HG03103 (cell line): ENCODE data around the gene ZXDC.

Experiments used
- ATAC-seq: cut with Tn5 transposase; IDR thresholded peaks from one replicate; pipeline ENCODE4 v1.9.1; 2021; ENCODE audit warnings: low read depth; ENCODE audit not compliant: unreplicated experiment

ZXDC gene

GRCh38 chr3:126456766-126457388 lies 18.8 kb downstream of the ZXDC start:
- ATAC-seq = no peak

- no peak for ATAC-seq
These were observed 19.5 kb downstream of the ZXDC start for GRCh38 chr3:126456211-126456610.

- no peak for ATAC-seq
These were observed 21.1 kb downstream of the ZXDC start for GRCh38 chr3:126454437-126455198.

DNA sequence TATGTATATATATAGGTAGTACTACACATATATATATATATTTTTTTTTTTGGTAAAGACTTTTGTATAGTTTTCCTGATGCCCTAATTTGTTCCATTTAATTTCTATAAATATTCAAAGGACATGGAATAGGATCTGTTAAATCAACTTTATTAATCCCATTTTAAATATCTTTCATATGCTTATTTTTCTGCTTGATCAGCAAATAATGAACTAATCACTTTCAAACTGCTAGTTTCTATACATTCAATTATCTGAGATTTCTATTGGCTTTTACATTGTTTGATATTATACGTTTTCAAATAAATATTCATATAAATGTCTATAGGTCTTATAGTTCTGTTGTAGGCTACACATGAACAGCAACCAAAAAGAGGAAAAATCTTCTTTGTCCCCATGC lies 21.7 kb downstream of the ZXDC start:
- ATAC-seq = no peak

DNA sequence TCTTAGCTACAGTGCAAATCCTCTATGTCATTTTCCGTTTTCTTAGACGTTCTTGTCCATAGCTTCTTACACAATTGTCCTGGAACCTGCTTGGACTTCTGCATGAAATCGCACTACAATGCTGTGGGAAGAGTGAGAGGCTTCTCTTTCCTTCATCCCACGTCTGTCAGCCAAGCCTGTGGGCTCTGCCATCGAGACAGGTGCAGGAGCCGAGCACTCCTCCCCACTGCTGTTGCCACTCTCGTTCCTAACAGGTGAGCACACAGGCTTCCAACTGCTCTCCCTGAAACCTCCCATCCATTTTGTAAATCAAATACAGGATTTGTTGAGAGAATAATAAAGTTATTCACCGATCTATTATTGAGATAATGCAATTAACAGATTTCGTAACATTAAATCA lies 23.5 kb downstream of the ZXDC start:
- ATAC-seq = no peak

DNA sequence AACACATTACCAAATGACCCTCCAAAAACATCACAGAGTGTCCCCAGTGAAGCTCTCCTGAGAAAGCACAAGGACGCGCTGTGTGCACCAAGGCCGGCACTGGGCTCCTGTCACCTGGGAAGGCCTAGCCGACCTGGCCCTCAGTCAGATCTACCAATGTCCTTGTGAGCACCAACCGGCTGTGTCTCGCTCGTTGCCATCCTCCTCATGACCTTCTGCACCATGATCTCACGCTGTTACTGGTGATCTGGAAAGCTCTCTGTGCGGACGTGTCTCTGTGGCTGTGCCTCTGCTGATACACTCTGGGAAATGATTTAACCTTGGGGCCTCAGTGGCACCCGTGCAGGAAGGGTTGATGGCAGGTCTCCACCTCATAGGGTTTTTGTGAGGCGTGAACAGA lies 24.2 kb downstream of the ZXDC start:
- ATAC-seq = no peak

GRCh38 chr3:126450744-126451143 lies 24.9 kb downstream of the ZXDC start:
- ATAC-seq = no peak

GRCh38 chr3:126450219-126450618 lies 25.5 kb downstream of the ZXDC start:
- ATAC-seq = no peak

GRCh38 chr3:126449621-126450051 lies 26.1 kb downstream of the ZXDC start:
- ATAC-seq = no peak

DNA sequence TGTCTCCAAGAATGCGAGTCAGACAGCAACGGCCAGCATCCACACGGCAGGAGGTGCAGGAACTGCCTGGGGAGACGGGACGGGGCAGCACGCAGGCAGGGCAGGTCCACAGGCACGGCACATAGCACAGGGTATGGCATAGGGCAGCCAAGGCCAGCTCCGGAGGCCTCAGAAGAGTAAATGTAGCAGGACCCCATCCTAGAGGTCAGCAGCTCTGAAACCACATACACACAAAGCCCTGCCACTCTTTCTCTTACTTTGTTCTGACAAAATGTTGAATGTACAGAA lies 26.9 kb downstream of the ZXDC start:
- no peak for ATAC-seq

DNA sequence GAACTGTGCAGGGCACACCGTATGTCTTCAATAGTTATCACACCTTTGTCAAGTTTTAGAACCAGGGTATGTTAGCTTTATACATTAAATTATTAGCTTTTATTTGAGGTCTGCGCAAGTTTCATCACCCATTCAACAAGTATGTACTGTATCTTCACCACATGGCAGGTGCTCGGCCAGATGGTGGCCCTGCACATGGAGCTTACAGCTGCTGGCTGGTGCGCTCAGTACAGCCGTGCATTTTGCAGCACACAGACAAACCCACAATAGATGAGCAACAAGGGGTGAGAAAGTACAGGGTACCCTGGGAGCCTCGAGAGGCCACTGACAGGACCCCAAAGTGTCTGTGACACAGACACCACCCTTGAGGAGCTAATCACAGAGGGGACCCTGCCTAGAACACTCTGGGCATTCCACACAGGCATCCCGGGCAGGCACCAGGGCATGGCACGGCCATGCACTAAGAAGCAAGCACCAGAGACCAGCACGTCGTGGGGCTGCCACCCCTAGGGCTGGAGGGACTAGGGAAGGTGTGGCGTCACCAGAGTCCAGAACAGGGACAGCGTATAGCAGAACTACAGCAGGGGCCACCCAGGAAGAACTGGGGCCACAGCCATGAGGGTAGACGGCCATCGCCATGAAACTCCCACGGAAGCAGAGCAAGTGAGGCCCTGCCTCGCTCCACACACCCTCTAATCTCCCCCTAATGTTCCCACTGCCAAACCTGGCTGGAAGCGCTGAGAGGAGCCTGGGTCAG lies 27.4 kb downstream of the ZXDC start:
- ATAC-seq = no peak

DNA sequence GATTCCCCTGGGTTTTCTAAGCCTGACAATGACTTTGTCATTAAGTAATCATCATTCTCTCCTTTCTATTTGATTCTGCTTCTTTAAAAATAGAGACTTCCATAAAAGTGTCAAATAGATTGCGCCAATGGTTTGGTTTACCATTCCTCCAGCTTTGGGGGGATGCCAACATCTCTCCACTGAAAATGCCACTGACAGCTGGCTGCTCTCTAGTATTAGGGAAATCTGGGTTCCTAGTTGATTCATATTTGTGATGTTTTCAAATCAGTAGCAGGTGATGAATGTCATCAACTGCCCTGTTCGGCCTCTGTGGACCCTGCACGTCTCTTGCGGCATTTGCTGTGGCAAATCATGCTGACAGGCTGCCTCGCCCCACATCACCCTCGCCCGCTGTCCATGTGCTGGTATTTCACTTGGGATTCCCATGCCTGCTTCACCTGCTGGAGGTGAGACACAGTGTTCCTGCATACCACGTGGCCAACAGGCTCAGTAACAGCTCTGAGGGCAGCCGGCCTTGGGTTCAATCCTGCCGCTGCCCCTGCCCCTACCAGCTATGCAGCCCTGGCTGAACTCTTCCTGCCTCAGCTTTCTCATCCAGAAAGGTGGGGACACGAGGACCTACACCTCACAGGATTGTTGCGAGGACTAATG lies 28.1 kb downstream of the ZXDC start:
- ATAC-seq = no peak

DNA sequence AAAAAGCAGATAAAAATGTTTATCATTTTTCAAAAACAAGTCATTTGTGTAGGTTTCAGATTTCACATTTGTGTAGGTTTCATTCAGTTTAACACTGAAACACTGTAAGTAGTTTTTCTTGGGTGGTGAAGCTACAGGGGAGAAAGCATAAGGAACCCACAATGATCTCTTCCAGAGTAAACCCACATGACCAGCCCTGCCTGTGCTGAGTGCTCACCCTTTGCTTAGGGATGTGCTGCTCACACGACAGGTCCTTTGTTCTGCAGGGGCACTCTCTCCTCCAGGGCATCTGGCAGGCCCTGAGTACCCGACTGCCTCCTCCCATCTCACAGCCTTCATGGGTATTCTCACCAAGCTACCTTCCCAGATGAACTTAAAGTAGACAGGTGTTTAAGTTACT lies 28.9 kb downstream of the ZXDC start:
- no peak for ATAC-seq

DNA sequence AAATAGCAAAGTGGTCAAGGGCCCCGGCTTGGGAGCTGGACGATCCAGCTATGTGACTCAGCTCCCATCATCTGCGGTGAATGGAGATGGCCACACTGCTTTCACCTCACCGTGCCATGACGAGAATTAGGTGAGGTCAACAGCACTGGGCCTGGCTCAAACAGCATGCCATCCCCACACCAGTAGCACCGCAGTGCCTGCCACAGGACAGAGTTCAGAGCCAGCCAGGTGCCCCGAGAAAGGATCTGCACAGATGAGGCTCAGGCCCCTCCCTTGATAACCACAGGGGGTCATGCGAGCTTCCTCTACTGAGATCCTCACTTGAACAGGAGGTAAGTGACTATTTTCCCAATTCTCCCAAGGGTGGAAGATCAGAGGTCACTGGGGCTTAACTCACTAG lies 29.4 kb downstream of the ZXDC start:
- ATAC-seq = no peak

DNA sequence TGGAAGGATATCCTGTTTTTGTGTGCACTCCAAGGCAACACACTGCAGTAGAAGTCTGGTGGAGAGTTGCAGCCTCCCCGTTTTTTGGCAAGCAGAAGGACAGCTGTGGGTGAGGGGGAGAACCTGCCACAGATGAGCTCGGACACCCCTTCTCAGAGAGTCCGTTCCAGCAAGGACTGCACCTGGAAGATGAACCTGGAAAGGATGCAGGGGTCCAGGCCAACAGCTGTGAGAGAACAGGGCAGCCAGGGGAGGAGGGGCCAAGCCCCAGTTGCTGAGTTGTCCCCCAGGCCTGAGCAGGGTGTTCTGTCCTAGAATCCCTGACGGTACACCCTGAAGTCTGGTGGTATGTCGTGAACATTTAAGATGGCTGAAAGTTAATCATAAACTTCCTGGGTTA lies 30.2 kb downstream of the ZXDC start:
- ATAC-seq = no peak

DNA sequence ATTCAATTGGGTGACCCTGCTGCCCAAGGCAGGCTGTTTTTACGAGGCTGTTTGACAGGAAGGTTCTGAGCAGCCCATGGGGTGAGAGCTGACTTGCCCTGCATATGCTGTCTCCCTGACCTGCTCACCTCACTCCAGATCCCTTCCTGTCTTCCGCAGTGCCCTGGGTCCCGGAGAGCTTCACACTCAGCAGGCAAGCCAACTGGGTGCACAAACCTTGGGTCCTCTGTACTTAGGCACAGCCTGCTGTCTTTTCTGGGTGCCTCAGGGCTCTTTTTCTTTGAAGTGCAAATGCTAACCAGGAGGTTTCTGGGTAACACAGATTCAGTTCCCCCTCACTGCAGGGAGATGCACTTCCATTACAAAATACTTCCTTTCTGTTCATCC lies 32.8 kb downstream of the ZXDC start:
- no peak for ATAC-seq

DNA sequence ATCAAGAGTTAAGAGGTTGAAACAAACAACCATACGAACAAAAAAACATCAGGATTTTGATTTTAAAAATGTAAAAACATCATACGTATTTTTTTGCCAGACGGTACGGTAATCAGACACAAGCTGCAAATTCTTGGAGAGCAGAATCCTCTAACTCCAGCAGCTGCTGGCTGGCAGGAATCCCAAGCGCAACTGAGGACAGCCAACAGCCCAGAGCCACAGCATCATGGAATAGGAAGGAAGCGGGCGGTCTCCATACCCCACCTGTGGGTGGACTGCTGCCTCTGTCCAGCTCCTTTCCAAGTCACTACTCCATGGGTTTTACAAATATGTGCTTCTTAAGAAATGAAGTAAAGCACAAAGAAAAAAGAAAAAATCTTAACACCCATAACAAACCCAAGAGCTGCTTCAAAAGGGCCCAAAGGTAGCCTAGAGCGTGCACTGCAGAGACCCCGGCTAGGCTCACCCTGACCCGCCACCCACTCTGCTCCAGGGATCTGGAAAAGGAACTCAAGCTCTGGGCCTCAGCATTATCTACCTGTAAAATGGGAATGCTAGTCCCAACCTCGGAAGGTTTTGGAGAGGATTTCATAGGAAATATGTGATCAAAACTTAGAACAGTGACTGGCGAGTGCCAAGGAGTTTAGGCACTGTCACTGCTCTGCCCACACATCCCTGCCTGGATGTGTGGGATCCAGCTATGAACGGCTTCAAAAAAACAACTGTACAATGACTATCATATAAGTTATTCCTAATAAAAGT lies 33.4 kb downstream of the ZXDC start:
- no peak for ATAC-seq

DNA sequence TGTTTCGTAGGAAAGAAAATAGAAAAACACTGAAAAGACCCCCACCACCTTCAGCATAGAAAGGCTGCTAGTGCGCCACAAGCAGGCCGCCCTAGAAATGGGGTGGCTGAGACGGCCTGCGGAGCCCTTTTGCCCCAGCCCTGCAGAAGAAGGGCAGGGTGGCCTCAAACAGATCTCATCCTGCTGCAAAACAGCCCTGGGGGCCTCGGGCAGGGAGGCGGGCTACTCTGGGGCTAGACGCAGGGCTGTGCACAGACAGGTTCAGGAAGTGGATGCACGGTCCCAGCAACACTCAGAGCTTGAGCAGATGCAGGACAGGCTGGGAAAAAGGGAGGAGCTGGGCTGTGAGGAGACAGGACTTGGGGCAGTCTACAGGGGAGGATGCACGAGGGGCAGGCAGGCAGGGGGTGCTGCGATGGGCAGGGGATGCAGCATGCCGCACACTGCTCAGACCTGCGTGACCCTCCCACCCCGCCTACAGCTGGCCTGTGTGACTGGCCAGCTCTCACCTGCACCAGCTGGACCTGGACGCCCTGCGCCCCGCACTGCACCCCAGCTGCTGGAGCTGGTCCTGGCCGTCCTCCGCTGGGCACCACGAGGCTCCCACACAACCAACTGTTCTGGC lies 34.3 kb downstream of the ZXDC start:
- ATAC-seq = no peak

DNA sequence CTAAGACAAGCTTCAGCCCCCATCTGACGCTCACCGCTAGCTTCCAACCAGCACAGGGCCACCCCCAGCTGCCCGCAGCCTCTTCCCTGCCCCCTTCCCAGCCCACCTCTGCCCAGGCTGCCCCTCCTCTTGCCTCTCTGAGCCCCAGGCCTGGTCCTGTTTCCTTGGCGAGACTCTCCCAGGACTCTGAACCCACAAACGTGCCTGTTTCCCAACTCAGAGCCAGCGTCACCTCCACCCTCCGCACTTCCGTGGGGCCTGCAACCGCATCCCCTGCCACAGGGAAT lies 35.0 kb downstream of the ZXDC start:
- ATAC-seq = no peak

DNA sequence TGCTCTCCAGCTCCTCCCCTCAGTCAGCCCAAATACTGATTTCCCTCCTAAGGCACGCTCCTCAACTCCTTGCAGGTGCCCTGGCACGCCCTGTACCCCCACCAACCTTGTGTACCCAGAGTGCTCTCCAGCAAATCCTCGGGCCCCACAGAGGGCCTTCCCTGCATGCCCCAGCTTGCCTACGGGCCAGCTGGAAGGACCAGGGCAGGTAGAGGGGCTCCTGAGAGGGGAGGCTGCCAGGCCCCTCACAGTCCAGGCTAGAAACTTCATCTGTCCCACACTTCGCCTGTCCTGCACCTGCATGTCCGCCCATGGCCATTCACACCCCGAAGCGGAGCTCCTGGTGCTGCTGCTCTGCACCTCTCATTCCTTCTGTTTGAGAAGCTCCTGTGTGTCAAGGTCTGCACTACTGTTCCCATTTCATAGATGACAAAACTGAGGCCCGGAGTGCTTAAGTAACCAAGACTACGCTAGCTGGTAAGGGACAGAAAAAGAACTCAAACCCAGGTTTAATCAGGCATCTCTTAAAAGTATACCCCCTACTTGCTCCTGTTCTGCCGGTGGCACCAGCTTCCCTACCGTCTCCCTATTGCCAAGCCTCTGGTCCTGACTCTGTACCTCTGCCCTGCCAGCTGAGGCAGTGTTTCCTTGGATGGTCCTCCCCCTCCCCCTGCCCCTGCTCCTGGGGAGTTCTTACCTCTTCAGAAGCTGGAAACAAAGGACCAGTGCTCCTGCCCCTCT lies 35.6 kb downstream of the ZXDC start:
- no peak for ATAC-seq
